ENCODE data around the gene FCAMR. TPM values are rescaled to one million over a fixed set of nuclear protein-coding genes. Genes with fewer than 3 reads are reported as not detected.

The FCAMR gene
- total and polyA plus RNA-seq, 4 donors, result 0.14 to 0.59 (median 0.39) TPM

DNA sequence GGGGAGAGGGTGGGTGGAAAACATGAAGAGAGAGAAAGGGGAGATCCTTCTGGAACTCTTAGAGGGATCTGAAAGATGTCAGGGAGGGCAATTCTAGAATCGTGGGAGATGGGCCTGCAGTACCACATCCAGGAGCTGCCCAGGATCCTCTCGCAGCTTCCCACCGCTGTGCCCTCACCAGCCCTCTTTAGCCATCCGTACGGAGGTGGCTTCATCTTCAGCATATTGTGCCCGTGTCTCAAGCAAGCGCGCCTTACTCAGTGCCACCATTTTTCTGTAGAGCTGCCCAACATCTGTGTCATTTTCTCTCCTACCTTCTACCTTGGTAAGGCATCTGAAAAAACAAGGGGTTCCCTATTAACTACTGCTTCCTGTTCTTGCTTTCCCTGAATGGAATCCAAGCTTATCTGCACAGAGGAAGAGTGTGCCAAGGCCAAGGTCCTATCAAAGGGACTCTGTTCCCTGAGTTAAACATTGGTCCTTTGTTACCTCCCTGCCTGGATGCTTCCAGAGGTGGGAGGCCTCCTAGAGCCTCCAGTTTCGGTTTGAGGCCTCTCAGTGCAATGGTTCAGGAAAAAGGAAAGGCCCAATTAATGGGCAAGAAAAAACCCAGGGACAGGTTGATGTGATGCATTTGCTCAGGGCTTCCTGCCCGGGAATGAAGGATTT is 39.1 kb upstream of the FCAMR start:
- TF ChIP-seq SP1 (IDR thresholded peaks at IDR 0.05), result peak; percentile 8
- TF ChIP-seq, protein P1, sequence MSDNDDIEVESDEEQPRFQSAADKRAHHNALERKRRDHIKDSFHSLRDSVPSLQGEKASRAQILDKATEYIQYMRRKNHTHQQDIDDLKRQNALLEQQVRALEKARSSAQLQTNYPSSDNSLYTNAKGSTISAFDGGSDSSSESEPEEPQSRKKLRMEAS (IDR thresholded peaks at IDR 0.05), result no peak
- H3K4me3 ChIP-seq (ENCODE audit: low read depth in 1 of 3, low read length in 3 of 3), result no peak overlapping the region
- H3K9ac ChIP-seq (ENCODE audit: low read depth in 1 of 2, low read length in 2 of 2), result no peak overlapping the region
- WGBS, result 93% methylated on average over 10 of the region's 10 CpGs
- H3K27me3 ChIP-seq (ENCODE audit: control insufficient read depth in 4 of 4, insufficient read depth in 4 of 4, low read length in 3 of 4), result no peaks in the 10 kb centered on the region
- no peak overlapping the region for H3K27ac ChIP-seq (ENCODE audit: low read depth in 1 of 2, low read length in 2 of 2)
- H3K36me3 ChIP-seq (ENCODE audit: control insufficient read depth in 4 of 4, insufficient read depth in 3 of 4, low read depth in 1 of 4, low read length in 3 of 4), result no peaks in the 10 kb centered on the region
- peaks cover 5 to 16% (median 11%) of the 10 kb centered on the region in 4 donors for H3K4me1 ChIP-seq (ENCODE audit: control insufficient read depth in 4 of 4, insufficient read depth in 4 of 4, low read length in 3 of 4)
- H3K9me3 ChIP-seq (ENCODE audit: control insufficient read depth in 4 of 4, low read length in 3 of 4), result no peaks in the 10 kb centered on the region
- DNase-seq (ENCODE audit: low spot score), result no peak

GRCh38 chr1:207007352-207008033 is 37.2 kb upstream of the FCAMR start:
- H3K36me3 ChIP-seq (ENCODE audit: control insufficient read depth in 4 of 4, insufficient read depth in 3 of 4, low read depth in 1 of 4, low read length in 3 of 4), result no peaks in the 10 kb centered on the region
- 88% methylated on average over 5 of the region's 5 CpGs for WGBS
- H3K9ac ChIP-seq (ENCODE audit: low read depth in 1 of 2, low read length in 2 of 2), result no peak overlapping the region
- peaks cover 5 to 16% (median 11%) of the 10 kb centered on the region in 4 donors for H3K4me1 ChIP-seq (ENCODE audit: control insufficient read depth in 4 of 4, insufficient read depth in 4 of 4, low read length in 3 of 4)
- H3K4me3 ChIP-seq (ENCODE audit: low read depth in 1 of 3, low read length in 3 of 3), result no peak overlapping the region
- no peak for DNase-seq (ENCODE audit: low spot score)
- no peak overlapping the region for H3K27ac ChIP-seq (ENCODE audit: low read depth in 1 of 2, low read length in 2 of 2)
- peak; percentile 28 for TF ChIP-seq SP1 (IDR thresholded peaks at IDR 0.05)
- no peak for TF ChIP-seq EGR1 (IDR thresholded peaks at IDR 0.05; ENCODE audit: low read depth in 2 of 2)
- H3K9me3 ChIP-seq (ENCODE audit: control insufficient read depth in 4 of 4, low read length in 3 of 4), result no peaks in the 10 kb centered on the region
- no peaks in the 10 kb centered on the region for H3K27me3 ChIP-seq (ENCODE audit: control insufficient read depth in 4 of 4, insufficient read depth in 4 of 4, low read length in 3 of 4)

DNA sequence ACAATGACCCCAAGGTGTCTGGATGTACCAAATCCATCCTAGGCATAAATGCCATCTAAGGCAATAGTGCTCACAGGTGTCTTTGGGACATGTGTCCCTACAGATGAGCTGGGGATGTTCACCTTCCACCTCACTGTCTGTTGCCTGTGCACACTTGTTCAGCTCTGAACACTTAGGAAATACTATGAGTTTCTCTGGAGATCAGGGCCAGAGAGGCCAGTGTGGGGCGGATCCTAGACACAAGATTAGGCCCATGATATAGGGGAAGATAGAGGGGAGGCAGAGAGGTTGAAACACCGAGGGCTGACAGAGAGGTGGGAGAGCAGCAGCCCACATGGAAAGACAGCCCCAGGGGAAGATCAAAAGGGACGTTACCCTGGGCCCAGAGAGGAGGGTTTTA is 36.7 kb upstream of the FCAMR start:
- H3K27ac ChIP-seq (ENCODE audit: low read depth in 1 of 2, low read length in 2 of 2), result no peak overlapping the region
- H3K9ac ChIP-seq (ENCODE audit: low read depth in 1 of 2, low read length in 2 of 2), result no peak overlapping the region
- TF ChIP-seq ZBTB33 (IDR thresholded peaks at IDR 0.05), result no peak
- TF ChIP-seq EGR1 (IDR thresholded peaks at IDR 0.05; ENCODE audit: low read depth in 2 of 2), result no peak
- no peak for TF ChIP-seq NR2F2 (IDR thresholded peaks at IDR 0.05)
- no peak for TF ChIP-seq REST (IDR thresholded peaks at IDR 0.05)
- TF ChIP-seq HNF4G (IDR thresholded peaks at IDR 0.05), result no peak
- TF ChIP-seq, protein P1 (IDR thresholded peaks at IDR 0.05), result no peak
- TF ChIP-seq RXRA (IDR thresholded peaks at IDR 0.05), result no peak
- no peaks in the 10 kb centered on the region for H3K27me3 ChIP-seq (ENCODE audit: control insufficient read depth in 4 of 4, insufficient read depth in 4 of 4, low read length in 3 of 4)
- no peak for DNase-seq (ENCODE audit: low spot score)
- H3K9me3 ChIP-seq (ENCODE audit: control insufficient read depth in 4 of 4, low read length in 3 of 4), result no peaks in the 10 kb centered on the region
- H3K4me1 ChIP-seq (ENCODE audit: control insufficient read depth in 4 of 4, insufficient read depth in 4 of 4, low read length in 3 of 4), result peaks cover 5 to 16% (median 11%) of the 10 kb centered on the region in 4 donors
- WGBS, result 87% methylated on average over 3 of the region's 3 CpGs
- H3K4me3 ChIP-seq (ENCODE audit: low read depth in 1 of 3, low read length in 3 of 3), result no peak overlapping the region
- no peaks in the 10 kb centered on the region for H3K36me3 ChIP-seq (ENCODE audit: control insufficient read depth in 4 of 4, insufficient read depth in 3 of 4, low read depth in 1 of 4, low read length in 3 of 4)
